ENCODE results near the gene SCD.

SCD gene

GRCh38 chr10:100340948-100341847, 5.8 kb upstream of the SCD start:
- DNase-seq (ENCODE audit: low read depth) = no peak

GRCh38 chr10:100341953-100342626, 4.9 kb upstream of the SCD start:
- no peak for DNase-seq (ENCODE audit: low read depth)

- no peak for DNase-seq (ENCODE audit: low read depth)
Observed at GRCh38 chr10:100342627-100342972, 4.4 kb upstream of the SCD start.

- no peak for DNase-seq (ENCODE audit: low read depth)
Observed at GRCh38 chr10:100344241-100344788, 2.7 kb upstream of the SCD start.

- DNase-seq (ENCODE audit: low read depth) = no peak
Observed at GRCh38 chr10:100345570-100346330, 1.3 kb upstream of the SCD start.

GRCh38 chr10:100346351-100346764, 675 bp upstream of the SCD start:
- DNase-seq (ENCODE audit: low read depth) = peak; percentile 38

GRCh38 chr10:100347568-100348195, 649 bp downstream of the SCD start:
- DNase-seq (ENCODE audit: low read depth) = no peak

- no peak for DNase-seq (ENCODE audit: low read depth)
Observed at GRCh38 chr10:100348389-100348927, 1.4 kb downstream of the SCD start.

GRCh38 chr10:100349087-100349486, 2.1 kb downstream of the SCD start:
- DNase-seq (ENCODE audit: low read depth) = no peak

- DNase-seq (ENCODE audit: low read depth) = no peak
Observed at GRCh38 chr10:100349672-100350071, 2.6 kb downstream of the SCD start.

GRCh38 chr10:100350914-100351485, 4.0 kb downstream of the SCD start:
- no peak for DNase-seq (ENCODE audit: low read depth)

- no peak for DNase-seq (ENCODE audit: low read depth)
Observed at GRCh38 chr10:100353770-100354485, 6.9 kb downstream of the SCD start.

GRCh38 chr10:100355086-100355485, 8.1 kb downstream of the SCD start:
- DNase-seq (ENCODE audit: low read depth) = no peak

GRCh38 chr10:100356067-100357017, 9.3 kb downstream of the SCD start:
- no peak for DNase-seq (ENCODE audit: low read depth)

GRCh38 chr10:100357059-100357858, 10.2 kb downstream of the SCD start:
- DNase-seq (ENCODE audit: low read depth) = no peak

- no peak for DNase-seq (ENCODE audit: low read depth)
Observed at GRCh38 chr10:100359030-100359432, 12.0 kb downstream of the SCD start.

GRCh38 chr10:100359529-100360150, 12.6 kb downstream of the SCD start:
- no peak for DNase-seq (ENCODE audit: low read depth)

GRCh38 chr10:100360234-100360633, 13.2 kb downstream of the SCD start:
- DNase-seq (ENCODE audit: low read depth) = no peak

Data from stimulated activated CD8-positive, alpha-beta memory T cell treated with anti-CD3 and anti-CD28 coated beads, Interleukin-15, amount 100 ng/mL, for 24 hours (primary cell).